NCI-H1092 (cell line): ENCODE measurements around the gene TGIF1.

Experiments used
- DNase-seq: peaks from one replicate; lab custom pipeline; 2025; lab: John Stamatoyannopoulos, UW

Gene TGIF1

GRCh38 chr18:3482258-3482657 lies 32.3 kb downstream of the TGIF1 start:
- no peak for DNase-seq

- no peak for DNase-seq
Observed at GRCh38 chr18:3485153-3486149, 35.5 kb downstream of the TGIF1 start.

- DNase-seq = no peak
Observed at GRCh38 chr18:3486512-3486911, 36.5 kb downstream of the TGIF1 start.

GRCh38 chr18:3489462-3489861 lies 39.5 kb downstream of the TGIF1 start:
- DNase-seq = no peak

GRCh38 chr18:3491981-3492555 lies 42.1 kb downstream of the TGIF1 start:
- DNase-seq = no peak

GRCh38 chr18:3492721-3493120 lies 42.7 kb downstream of the TGIF1 start:
- DNase-seq = no peak

- DNase-seq = no peak
Observed at GRCh38 chr18:3493501-3494244, 43.7 kb downstream of the TGIF1 start.

GRCh38 chr18:3494245-3494526 lies 44.2 kb downstream of the TGIF1 start:
- no peak for DNase-seq

- DNase-seq = no peak
Observed at GRCh38 chr18:3494569-3494968, 44.6 kb downstream of the TGIF1 start.

- no peak for DNase-seq
Observed at GRCh38 chr18:3495691-3496430, 45.9 kb downstream of the TGIF1 start.

- DNase-seq = no peak
Observed at GRCh38 chr18:3498698-3499471, 48.9 kb downstream of the TGIF1 start.

- DNase-seq = no peak
Observed at GRCh38 chr18:3499501-3499900, 49.5 kb downstream of the TGIF1 start.

- DNase-seq = no peak
Observed at GRCh38 chr18:3500016-3500415, 50.0 kb downstream of the TGIF1 start.

GRCh38 chr18:3502650-3503049 lies 52.7 kb downstream of the TGIF1 start:
- no peak for DNase-seq

GRCh38 chr18:3504637-3505036 lies 54.7 kb downstream of the TGIF1 start:
- DNase-seq = no peak

- no peak for DNase-seq
Observed at GRCh38 chr18:3508576-3509549, 58.9 kb downstream of the TGIF1 start.
